ENCODE data around the gene LIG1. TPM values are rescaled to one million over a fixed set of nuclear protein-coding genes. Genes with fewer than 3 reads are reported as not detected.

Gene LIG1
- total RNA-seq, 1 donor from 2014 or later = 18.4 TPM

GRCh38 chr19:48206397-48207093 is 36.4 kb upstream of the LIG1 start:
- DNase-seq (peak; percentile 80), ATAC-seq (peak; percentile 59 to 60)
- TF ChIP-seq CTCF (IDR thresholded peaks at IDR 0.05) = no peak
- Histone ChIP-seq H3K27me3 (ENCODE audit: low read depth) (no peaks in the 10 kb centered on the region), H3K4me3 (no peak overlapping the region), H3K27ac (peak overlapping the region; percentile 63), H3K4me1 (peaks cover 23% of the 10 kb centered on the region), H3K36me3 (peaks cover 10% of the 10 kb centered on the region), H3K9me3 (no peaks in the 10 kb centered on the region)
- intact Hi-C loops (cut with DNase I) = no loop called here

- H3K4me1 ChIP-seq = peaks cover 23% of the 10 kb centered on the region
- H3K27ac ChIP-seq = peak overlapping the region; percentile 80
- no peaks in the 10 kb centered on the region for H3K9me3 ChIP-seq
- ATAC-seq (peak; percentile 99), DNase-seq (peak; percentile 94)
- H3K27me3 ChIP-seq (ENCODE audit: low read depth) = no peaks in the 10 kb centered on the region
- intact Hi-C loops (cut with DNase I) = no loop called here
- peak overlapping the region; percentile 75 for H3K4me3 ChIP-seq
- no peak for TF ChIP-seq CTCF (IDR thresholded peaks at IDR 0.05)
- no peaks in the 10 kb centered on the region for H3K36me3 ChIP-seq
Observed at GRCh38 chr19:48203794-48204628, 33.9 kb upstream of the LIG1 start.

- no peak for TF ChIP-seq CTCF (IDR thresholded peaks at IDR 0.05)
- intact Hi-C loops (cut with DNase I) = no loop called here
- H3K4me1 ChIP-seq = peaks cover 23% of the 10 kb centered on the region
- peak overlapping the region; percentile 75 for H3K4me3 ChIP-seq
- H3K9me3 ChIP-seq = no peaks in the 10 kb centered on the region
- H3K27ac ChIP-seq = peak overlapping the region; percentile 80
- ATAC-seq (no peak), DNase-seq (no peak)
- H3K36me3 ChIP-seq = no peaks in the 10 kb centered on the region
- no peaks in the 10 kb centered on the region for H3K27me3 ChIP-seq (ENCODE audit: low read depth)
Observed at GRCh38 chr19:48203222-48203793, 33.2 kb upstream of the LIG1 start.

- DNase-seq = no peak
- Histone ChIP-seq H3K27me3 (ENCODE audit: low read depth) (no peaks in the 10 kb centered on the region), H3K27ac (no peak overlapping the region), H3K4me1 (peaks cover 4% of the 10 kb centered on the region), H3K9me3 (no peaks in the 10 kb centered on the region), H3K36me3 (no peaks in the 10 kb centered on the region), H3K4me3 (no peak overlapping the region)
- no peak for TF ChIP-seq CTCF (IDR thresholded peaks at IDR 0.05)
- intact Hi-C loops (cut with DNase I) = no loop called here
- ATAC-seq = no peak
Observed at GRCh38 chr19:48196933-48197665, 27.0 kb upstream of the LIG1 start.

- H3K36me3 ChIP-seq = no peaks in the 10 kb centered on the region
- no peak for TF ChIP-seq CTCF (IDR thresholded peaks at IDR 0.05)
- intact Hi-C loops (cut with DNase I) = no loop called here
- no peaks in the 10 kb centered on the region for H3K27me3 ChIP-seq (ENCODE audit: low read depth)
- no peak for DNase-seq
- no peak overlapping the region for H3K27ac ChIP-seq
- H3K4me1 ChIP-seq = peaks cover 4% of the 10 kb centered on the region
- no peak overlapping the region for H3K4me3 ChIP-seq
- H3K9me3 ChIP-seq = no peaks in the 10 kb centered on the region
- ATAC-seq = peak in 1 of 2 donors; percentile 10
Observed at GRCh38 chr19:48196321-48196763, 26.2 kb upstream of the LIG1 start.
